ENCODE results near the gene NLGN1.
"Not testable (repeated sequence)": the region's sequence is repeated elsewhere in the genome, so short reads cannot be mapped to it uniquely, and the experiment has no call there.

NLGN1 gene

GRCh38 chr3:174220775-174221554, 823.4 kb downstream of the NLGN1 start:
- Histone ChIP-seq H3K9me3 (no peaks in the 10 kb centered on the region), H3K36me3 (no peaks in the 10 kb centered on the region), H3K27me3 (no peaks in the 10 kb centered on the region), H3K4me3 (ENCODE audit: low read depth in 1 of 2, low read length in 1 of 2) (no peak overlapping the region), H3K4me1 (ENCODE audit: control insufficient read depth in 1 of 2, insufficient read depth in 1 of 2, low read depth in 1 of 2, low read length in 1 of 2) (no peaks in the 10 kb centered on the region), H3K27ac (no peak overlapping the region)
- TF ChIP-seq, protein P1, sequence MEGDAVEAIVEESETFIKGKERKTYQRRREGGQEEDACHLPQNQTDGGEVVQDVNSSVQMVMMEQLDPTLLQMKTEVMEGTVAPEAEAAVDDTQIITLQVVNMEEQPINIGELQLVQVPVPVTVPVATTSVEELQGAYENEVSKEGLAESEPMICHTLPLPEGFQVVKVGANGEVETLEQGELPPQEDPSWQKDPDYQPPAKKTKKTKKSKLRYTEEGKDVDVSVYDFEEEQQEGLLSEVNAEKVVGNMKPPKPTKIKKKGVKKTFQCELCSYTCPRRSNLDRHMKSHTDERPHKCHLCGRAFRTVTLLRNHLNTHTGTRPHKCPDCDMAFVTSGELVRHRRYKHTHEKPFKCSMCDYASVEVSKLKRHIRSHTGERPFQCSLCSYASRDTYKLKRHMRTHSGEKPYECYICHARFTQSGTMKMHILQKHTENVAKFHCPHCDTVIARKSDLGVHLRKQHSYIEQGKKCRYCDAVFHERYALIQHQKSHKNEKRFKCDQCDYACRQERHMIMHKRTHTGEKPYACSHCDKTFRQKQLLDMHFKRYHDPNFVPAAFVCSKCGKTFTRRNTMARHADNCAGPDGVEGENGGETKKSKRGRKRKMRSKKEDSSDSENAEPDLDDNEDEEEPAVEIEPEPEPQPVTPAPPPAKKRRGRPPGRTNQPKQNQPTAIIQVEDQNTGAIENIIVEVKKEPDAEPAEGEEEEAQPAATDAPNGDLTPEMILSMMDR (IDR thresholded peaks at IDR 0.05): no peak

DNA sequence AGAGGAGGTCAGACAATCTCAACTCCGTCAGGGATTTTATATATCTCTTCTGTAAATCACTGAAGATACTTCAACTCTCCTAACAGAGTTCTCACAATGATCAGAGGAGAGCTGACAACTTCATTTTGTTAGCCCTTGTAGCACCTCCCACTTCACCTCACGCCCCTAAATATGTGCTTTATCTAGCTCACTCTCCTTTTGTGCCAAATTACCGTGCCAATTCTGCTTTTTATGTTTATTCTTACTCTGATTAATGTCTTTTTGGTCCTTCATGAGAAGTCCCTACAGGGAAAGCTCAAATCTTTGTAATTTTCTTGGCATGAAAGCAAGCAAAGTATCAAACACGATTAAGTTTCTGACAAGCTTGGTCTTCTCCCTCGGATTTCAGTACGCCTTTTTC, 825.5 kb downstream of the NLGN1 start:
- Histone ChIP-seq H3K4me1 (ENCODE audit: control insufficient read depth in 1 of 2, insufficient read depth in 1 of 2, low read depth in 1 of 2, low read length in 1 of 2) (no peaks in the 10 kb centered on the region), H3K9me3 (no peaks in the 10 kb centered on the region), H3K27ac (no peak overlapping the region), H3K36me3 (no peaks in the 10 kb centered on the region), H3K27me3 (no peaks in the 10 kb centered on the region), H3K4me3 (ENCODE audit: low read depth in 1 of 2, low read length in 1 of 2) (no peak overlapping the region)
- TF ChIP-seq, protein P1 (IDR thresholded peaks at IDR 0.05): no peak

DNA sequence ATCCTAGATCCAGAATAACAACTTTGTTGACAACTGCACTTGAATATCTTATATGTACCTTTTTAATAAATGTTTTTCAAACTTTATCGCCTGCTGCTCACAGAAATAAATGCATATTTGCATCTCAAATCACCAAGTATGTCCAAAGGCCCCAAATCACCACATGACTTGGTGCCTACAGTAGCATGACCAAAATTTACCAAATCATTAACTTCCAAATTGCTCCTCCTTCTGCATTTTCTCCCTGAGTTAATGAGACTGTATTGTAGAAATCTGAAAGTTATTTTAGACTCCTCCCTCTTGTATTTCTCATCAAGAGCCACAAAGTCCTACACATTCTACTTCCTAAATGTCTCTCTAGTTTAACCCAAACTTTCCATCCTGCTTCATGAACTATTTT, 826.1 kb downstream of the NLGN1 start:
- Histone ChIP-seq H3K4me3 (ENCODE audit: low read depth in 1 of 2, low read length in 1 of 2) (no peak overlapping the region), H3K9me3 (no peaks in the 10 kb centered on the region), H3K27me3 (no peaks in the 10 kb centered on the region), H3K4me1 (ENCODE audit: control insufficient read depth in 1 of 2, insufficient read depth in 1 of 2, low read depth in 1 of 2, low read length in 1 of 2) (no peaks in the 10 kb centered on the region), H3K36me3 (no peaks in the 10 kb centered on the region), H3K27ac (no peak overlapping the region)
- TF ChIP-seq, protein P1 (IDR thresholded peaks at IDR 0.05): no peak

GRCh38 chr3:174229916-174230315, 832.4 kb downstream of the NLGN1 start:
- no peak overlapping the region for H3K27ac ChIP-seq

GRCh38 chr3:174232028-174232657, 834.6 kb downstream of the NLGN1 start:
- H3K4me3 ChIP-seq (ENCODE audit: low read depth in 1 of 2, low read length in 1 of 2); H3K4me1 ChIP-seq (ENCODE audit: control insufficient read depth in 1 of 2, insufficient read depth in 1 of 2, low read depth in 1 of 2, low read length in 1 of 2); H3K36me3 ChIP-seq; H3K9me3 ChIP-seq; H3K27ac ChIP-seq; H3K27me3 ChIP-seq: not testable (repeated sequence)

More at GRCh38 chr3:174229916-174230315, 832.4 kb downstream of the NLGN1 start:
- no peaks in the 10 kb centered on the region for H3K9me3 ChIP-seq
- TF ChIP-seq, protein P1 (IDR thresholded peaks at IDR 0.05): no peak
- no peaks in the 10 kb centered on the region for H3K36me3 ChIP-seq
- H3K4me3 ChIP-seq (ENCODE audit: low read depth in 1 of 2, low read length in 1 of 2): no peak overlapping the region
- H3K27me3 ChIP-seq: no peaks in the 10 kb centered on the region
- no peaks in the 10 kb centered on the region for H3K4me1 ChIP-seq (ENCODE audit: control insufficient read depth in 1 of 2, insufficient read depth in 1 of 2, low read depth in 1 of 2, low read length in 1 of 2)
